ENCODE results near the gene PHF13.
A peak's percentile ranks its signal among the peaks of the same experiment; 100 is the strongest.

Gene PHF13

GRCh38 chr1:6602669-6603237 lies 10.8 kb upstream of the PHF13 start, which contains the start of gene KLHL21:
KLHL21 (minus strand) TSS chr1:6602869; CDS start chr1:6602817, 52 bp downstream.
- DNase-seq: peak; percentile 89

- peak; percentile 71 for DNase-seq
These were observed 10.2 kb upstream of the PHF13 start for GRCh38 chr1:6603238-6603914.

- no peak for DNase-seq
These were observed 9.5 kb upstream of the PHF13 start for GRCh38 chr1:6603915-6604558.

GRCh38 chr1:6612641-6613360 lies 730 bp upstream of the PHF13 start:
- DNase-seq: no peak

GRCh38 chr1:6614019-6614928 lies 743 bp downstream of the PHF13 start:
- DNase-seq: peak; percentile 41

DNA sequence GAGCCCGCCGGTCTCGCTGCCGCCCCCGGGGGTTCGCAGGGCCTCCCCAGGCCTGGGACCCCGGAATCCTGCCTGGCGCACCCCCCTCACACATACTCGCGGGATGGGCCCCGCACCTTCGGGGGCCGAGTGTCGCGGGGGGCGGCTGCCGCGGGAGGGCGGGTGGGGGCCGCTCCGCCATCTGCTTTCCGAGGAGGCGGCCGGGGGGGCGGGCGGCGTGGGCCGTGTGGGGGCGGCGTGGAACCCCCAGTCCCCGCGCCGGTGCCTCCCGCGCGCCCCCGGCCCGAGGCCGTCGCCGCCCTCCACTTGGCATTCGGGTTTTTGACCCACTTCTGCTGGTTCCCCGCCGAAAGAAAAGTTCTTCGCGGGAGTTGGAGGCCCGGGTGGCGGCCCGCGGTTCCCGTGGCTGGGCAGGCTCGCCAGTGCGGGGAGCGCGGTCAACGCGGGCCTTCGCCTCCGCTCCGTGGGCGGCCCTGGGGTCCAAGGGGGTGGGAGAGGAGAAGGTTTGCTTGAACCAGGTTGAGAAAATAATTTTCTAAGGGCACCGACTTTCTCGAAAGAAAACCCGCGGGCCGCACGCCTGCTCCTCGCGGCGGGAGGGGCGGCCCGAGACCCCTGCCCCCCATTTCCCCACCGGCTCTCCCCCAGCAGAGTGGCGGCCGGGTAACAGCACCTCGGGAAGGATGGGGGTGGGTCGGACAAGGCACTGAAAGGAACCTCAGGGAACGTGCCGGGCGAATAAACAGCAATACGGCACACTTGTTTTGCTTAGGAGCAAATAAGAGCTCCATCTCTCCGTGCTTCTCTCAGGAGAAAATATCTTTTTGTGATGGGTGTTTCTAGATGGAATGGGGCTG lies 1.6 kb downstream of the PHF13 start:
- DNase-seq: no peak

GRCh38 chr1:6619045-6619444 lies 5.5 kb downstream of the PHF13 start:
- no peak for DNase-seq

GRCh38 chr1:6621429-6622391 lies 8.2 kb downstream of the PHF13 start:
- no peak for DNase-seq

GRCh38 chr1:6622396-6623152 lies 9.0 kb downstream of the PHF13 start:
- no peak for DNase-seq

DNA sequence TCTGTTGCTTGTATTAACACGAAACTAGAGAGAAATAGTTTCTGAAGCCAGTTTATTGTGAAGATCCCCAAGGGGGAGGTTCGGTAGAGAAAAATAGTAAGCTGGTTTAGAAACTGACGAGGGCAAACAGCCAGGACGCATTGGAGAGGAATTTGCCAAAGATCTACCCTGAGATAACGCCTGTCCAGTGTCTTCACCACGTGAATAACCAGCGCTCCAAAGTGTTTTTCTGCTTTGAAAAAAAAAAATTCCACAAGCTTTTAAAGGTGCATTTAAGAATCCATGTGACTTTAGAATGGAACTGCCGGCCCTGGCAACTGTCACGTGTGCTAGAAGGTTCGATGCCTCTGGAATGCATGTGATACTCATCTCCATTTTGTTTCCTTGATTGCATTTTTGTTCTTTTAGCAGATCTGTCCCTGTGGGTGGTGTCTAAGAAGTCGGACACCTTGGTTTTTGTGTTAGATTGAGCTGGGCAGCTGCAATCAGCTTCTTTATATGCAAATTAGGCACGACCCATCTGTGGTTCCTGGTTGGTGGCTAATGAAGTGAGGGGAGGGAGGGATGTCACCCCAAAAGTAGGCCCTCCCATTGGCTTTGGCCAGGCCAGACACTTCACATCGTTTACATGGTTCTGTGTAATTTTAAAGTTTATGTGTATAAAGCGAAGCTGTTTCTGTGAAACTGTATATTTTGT lies 9.9 kb downstream of the PHF13 start:
- no peak for DNase-seq

DNA sequence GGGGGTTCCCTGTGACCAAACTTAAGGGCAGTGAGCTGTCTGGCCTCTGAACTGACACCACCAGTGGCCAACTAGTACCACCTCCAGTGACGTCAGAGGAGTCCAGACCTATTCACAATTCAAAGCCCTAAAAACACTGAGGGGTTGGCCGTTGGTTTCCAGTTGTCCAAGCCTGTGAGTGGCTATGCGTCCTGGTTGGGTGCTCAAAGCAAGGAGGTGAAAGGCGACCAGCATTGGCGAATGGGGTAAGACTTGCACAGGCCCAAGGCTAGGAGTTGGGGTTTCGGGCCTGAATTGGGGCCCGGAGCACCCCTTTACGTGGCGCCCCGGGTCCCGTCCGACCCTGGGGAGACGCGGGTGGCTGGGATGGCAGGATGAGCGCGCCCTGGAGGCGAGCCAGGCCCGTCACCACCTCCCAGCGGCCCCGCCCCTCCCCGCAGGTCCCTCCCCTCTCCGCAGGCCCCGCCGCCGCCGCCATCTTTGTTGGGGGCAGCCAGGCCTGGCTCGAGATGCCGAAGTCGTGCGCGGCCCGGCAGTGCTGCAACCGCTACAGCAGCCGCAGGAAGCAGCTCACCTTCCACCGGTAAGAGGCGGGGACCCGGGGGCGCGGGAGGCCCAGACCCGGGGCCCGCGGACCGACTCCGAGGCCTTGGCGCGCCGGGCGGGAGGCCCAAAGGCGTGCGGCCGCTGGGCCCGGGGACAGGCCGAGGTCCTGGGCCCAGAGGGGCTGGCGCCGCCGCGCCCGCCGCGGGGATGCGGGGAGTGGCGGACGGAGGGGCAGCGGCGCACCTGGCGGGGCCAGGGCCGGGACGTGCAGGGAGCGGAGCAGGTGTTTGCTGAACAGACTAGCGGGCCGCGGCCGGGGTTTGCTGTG lies 11.4 kb downstream of the PHF13 start, which contains the start of gene THAP3:
TSS of gene THAP3 (plus strand) at position 159 of the 874 bp plus-strand sequence. CDS start at position 510, 351 bp downstream.
- peak; percentile 88 for DNase-seq

GRCh38 chr1:6625584-6626149 lies 12.1 kb downstream of the PHF13 start:
- no peak for DNase-seq

DNA sequence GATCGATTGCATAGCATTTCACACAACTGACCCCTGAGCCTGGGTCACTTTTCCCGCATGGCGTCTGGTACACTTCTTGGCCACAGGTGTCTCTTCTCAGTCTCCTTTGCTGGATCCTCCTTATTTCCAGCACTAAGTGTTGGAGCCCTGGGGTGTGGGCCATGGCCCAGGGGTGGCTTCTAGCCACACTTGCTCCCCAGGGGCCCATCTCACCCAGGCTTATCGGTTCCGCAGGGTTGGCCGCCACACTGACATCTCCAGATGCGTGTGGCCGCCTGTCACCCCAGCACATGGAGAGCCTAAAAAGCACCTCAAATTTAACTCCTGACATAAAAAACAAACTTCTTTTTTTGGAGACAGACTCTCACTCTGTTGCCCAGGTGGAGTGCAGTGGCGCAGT lies 13.5 kb downstream of the PHF13 start:
- DNase-seq: no peak

- DNase-seq: no peak
These were observed 14.5 kb downstream of the PHF13 start for GRCh38 chr1:6627841-6628545.

DNA sequence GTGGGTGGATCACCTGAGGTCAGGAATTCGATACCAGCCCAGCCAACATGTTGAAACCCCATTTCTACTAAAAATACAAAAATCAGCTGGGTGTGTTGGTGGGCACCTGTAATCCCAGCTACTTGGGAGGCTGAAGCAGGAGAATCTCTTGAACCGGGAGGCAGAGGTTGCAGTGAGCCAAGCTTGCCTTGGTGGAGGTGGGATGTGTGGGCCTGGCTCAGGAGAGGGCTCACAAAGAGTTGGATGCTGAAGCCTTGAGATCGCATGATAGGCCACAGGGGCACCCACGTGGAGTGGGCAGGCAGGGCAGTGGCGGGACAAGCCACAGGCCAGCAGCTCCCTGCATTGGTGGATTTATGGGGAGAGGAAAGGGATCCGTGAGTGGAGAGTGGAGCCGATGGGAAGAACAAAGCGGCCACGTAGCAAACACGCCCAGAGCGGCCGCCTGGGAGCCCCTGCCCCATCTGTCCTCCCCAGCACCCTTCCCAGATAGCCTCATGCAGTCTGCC lies 15.5 kb downstream of the PHF13 start:
- no peak for DNase-seq

- no peak for DNase-seq
These were observed 16.5 kb downstream of the PHF13 start for GRCh38 chr1:6630027-6630426.
